Omental fat pad (tissue), 4 donors: ENCODE measurements around the gene GRIA1. TPM values are rescaled to one million over a fixed set of nuclear protein-coding genes. Genes with fewer than 3 reads are reported as not detected.

ENCODE experiments used
- ATAC-seq: fragments of 150-250 bp; one replicate; pipeline ENCODE4 v1.9.1; 2016; ENCODE audit warnings: mild to moderate bottlenecking, moderate library complexity; ENCODE audit not compliant: low FRiP score
- DNase-seq: peaks from one replicate; pipeline ENCODE4 v3.0.0-alpha.2; 2019; ENCODE audit warnings: low spot score
- CTCF ChIP-seq, 3 donors: fragments of 450-650 bp; IDR thresholded peaks; one replicate each; pipeline ENCODE4 v1.5.1; 2016 to 2017; ENCODE audit warnings: antibody characterized with exemption in 3 of 3, mild to moderate bottlenecking in 3 of 3, moderate library complexity in 2 of 3
- total RNA-seq, 4 donors: library from RNA; depleted of rRNA; stranded (reverse); fragments of >200 nt; gene quantifications; one replicate each; pipeline ENCODE4 v1.1.0, GENCODE V29; 2016

Gene GRIA1
- total RNA-seq, 4 donors from 2014 or later, result 1.7 to 9.6 (median 5.0) TPM; not detected in 1

GRCh38 chr5:153797484-153797883 is 307.0 kb downstream of the GRIA1 start:
- DNase-seq, result no peak
- TF ChIP-seq CTCF (IDR thresholded peaks at IDR 0.05), result no peak
- ATAC-seq, result no peak

- ATAC-seq, result no peak
- no peak for TF ChIP-seq CTCF (IDR thresholded peaks at IDR 0.05)
- DNase-seq, result no peak
These were observed 308.4 kb downstream of the GRIA1 start for GRCh38 chr5:153798830-153799229.

GRCh38 chr5:153799466-153799865 is 309.0 kb downstream of the GRIA1 start:
- DNase-seq (no peak), ATAC-seq (no peak)
- no peak for TF ChIP-seq CTCF (IDR thresholded peaks at IDR 0.05)

- ATAC-seq, result no peak
- no peak for TF ChIP-seq CTCF (IDR thresholded peaks at IDR 0.05)
- no peak for DNase-seq
These were observed 311.8 kb downstream of the GRIA1 start for GRCh38 chr5:153802050-153802821.

- ATAC-seq, result no peak
These were observed 317.3 kb downstream of the GRIA1 start for GRCh38 chr5:153807801-153808200.

GRCh38 chr5:153809166-153809565 is 318.7 kb downstream of the GRIA1 start:
- TF ChIP-seq CTCF (IDR thresholded peaks at IDR 0.05), result no peak
- ATAC-seq (peak; percentile 54), DNase-seq (no peak)

More at GRCh38 chr5:153807801-153808200, 317.3 kb downstream of the GRIA1 start:
- TF ChIP-seq CTCF (IDR thresholded peaks at IDR 0.05), result no peak
- DNase-seq, result no peak

- ATAC-seq, result no peak
- TF ChIP-seq CTCF (IDR thresholded peaks at IDR 0.05), result no peak
- no peak for DNase-seq
These were observed 323.4 kb downstream of the GRIA1 start for GRCh38 chr5:153813901-153814300.
